ENCODE data around the gene GPD2.

GPD2 gene

DNA sequence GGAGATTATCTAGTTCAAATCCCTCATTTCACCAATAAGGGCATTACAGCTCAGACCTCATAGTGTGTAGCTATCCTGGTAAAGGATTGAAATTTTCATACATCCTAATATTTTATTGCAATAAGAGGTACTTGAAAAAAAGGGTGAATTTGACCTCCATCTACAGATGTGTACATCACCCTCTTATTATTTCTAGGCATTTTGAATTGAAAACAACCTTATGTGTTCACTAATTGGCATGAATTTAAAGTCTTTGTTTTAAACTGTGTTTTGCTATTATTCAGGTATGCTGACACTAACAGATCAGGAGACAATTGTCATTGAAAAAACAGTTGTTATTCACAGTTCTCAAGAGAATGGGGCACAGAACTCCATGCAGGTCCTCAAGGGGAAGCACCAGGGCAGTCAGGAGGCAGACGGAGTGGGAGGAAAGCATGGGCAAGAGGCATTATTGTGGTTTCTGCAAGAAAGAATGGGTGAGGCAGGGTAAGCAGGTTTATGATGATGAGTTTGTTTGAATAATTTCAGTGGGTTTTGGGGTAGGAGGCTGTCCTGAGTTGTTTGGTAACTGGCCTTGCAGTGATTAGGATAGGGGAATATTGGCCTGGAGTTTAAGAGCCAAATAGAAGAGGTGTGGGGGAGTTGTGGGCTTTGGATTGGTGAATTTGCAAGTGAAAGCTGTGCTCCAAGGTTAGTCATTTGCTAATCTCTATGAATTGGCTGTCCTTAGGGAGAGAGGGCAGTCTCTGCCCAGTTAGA, 194.6 kb downstream of the GPD2 start:
- Mint-ChIP-seq H3K27ac (peak overlapping the region; percentile 18), H3K9me3 (no peaks in the 10 kb centered on the region), H3K4me1 (no peaks in the 10 kb centered on the region), H3K27me3 (ENCODE audit: low read depth, poor library complexity) (no peaks in the 10 kb centered on the region), H3K36me3 (ENCODE audit: low read depth) (no peaks in the 10 kb centered on the region), H3K4me3 (no peak overlapping the region)
- TF ChIP-seq, protein P1, sequence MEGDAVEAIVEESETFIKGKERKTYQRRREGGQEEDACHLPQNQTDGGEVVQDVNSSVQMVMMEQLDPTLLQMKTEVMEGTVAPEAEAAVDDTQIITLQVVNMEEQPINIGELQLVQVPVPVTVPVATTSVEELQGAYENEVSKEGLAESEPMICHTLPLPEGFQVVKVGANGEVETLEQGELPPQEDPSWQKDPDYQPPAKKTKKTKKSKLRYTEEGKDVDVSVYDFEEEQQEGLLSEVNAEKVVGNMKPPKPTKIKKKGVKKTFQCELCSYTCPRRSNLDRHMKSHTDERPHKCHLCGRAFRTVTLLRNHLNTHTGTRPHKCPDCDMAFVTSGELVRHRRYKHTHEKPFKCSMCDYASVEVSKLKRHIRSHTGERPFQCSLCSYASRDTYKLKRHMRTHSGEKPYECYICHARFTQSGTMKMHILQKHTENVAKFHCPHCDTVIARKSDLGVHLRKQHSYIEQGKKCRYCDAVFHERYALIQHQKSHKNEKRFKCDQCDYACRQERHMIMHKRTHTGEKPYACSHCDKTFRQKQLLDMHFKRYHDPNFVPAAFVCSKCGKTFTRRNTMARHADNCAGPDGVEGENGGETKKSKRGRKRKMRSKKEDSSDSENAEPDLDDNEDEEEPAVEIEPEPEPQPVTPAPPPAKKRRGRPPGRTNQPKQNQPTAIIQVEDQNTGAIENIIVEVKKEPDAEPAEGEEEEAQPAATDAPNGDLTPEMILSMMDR (IDR thresholded peaks at IDR 0.05): no peak
- no peak for DNase-seq

DNA sequence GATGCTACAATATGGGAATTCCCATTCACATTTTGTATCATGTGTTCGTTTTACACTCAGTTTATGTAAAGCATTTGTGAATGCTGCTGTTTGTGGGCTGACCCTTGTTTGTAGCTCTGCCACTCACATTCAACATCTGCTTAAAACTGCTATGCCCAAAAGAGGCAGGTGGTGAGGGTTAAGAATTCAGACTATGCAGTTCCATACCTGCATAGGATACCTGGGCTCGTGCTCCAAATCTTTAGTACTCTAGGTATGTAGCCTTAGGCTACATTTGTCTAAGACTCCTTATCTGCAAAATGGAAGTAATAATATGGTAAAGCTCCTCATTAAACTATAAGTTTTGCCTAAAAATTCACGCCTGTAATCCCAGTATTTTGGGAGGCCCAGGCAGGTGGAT, 199.5 kb downstream of the GPD2 start:
- Mint-ChIP-seq H3K27ac (no peak overlapping the region), H3K4me3 (no peak overlapping the region), H3K27me3 (ENCODE audit: low read depth, poor library complexity) (no peaks in the 10 kb centered on the region), H3K36me3 (ENCODE audit: low read depth) (no peaks in the 10 kb centered on the region), H3K4me1 (no peaks in the 10 kb centered on the region), H3K9me3 (peaks cover 4% of the 10 kb centered on the region)
- DNase-seq: no peak
- TF ChIP-seq, protein P1 (IDR thresholded peaks at IDR 0.05): no peak
